Measurements from ENCODE around the gene ANKRD33. TPM values are rescaled to one million over a fixed set of nuclear protein-coding genes. Genes with fewer than 3 reads are reported as not detected.
A peak's percentile ranks its signal among the peaks of the same experiment; 100 is the strongest.

Gene ANKRD33
- total RNA-seq, 4 donors from 2014 or later = 0.70 TPM; not detected in 3

DNA sequence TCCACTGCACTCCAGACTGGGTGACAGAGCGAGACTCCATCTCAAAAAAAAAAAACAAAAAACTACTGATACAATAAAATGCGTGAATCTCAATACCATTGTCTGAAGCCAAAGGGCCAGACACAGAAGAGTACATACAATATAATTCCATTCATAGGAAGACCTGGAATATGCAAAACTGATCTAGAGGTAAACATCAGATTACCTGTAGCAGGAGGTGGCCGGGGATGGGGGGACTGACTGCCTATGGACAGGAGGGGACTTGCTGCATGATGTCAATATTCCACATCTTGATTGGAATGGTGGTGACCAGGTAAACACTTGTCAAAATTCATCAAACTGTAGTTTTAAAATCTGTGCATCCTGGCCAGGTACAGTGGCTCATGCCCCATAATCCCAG, 26.9 kb upstream of the ANKRD33 start:
- DNase-seq = no peak
- H3K27me3 ChIP-seq = peaks cover 0 to 75% (median 8%) of the 10 kb centered on the region in 4 donors
- H3K4me3 ChIP-seq = no peak overlapping the region
- TF ChIP-seq CTCF (IDR thresholded peaks at IDR 0.05) (no peak), POLR2A (IDR thresholded peaks at IDR 0.05) (no peak)
- peaks cover 11 to 22% (median 13%) of the 10 kb centered on the region in 3 donors for H3K4me1 ChIP-seq
- no peak overlapping the region for H3K27ac ChIP-seq
- no peaks in the 10 kb centered on the region for H3K36me3 ChIP-seq
- WGBS, 2 donors = 87 to 88% methylated on average over 3 of the region's 3 CpGs
- no peaks in the 10 kb centered on the region for H3K9me3 ChIP-seq
- intact Hi-C loops (cut with DNase I) = no loop called here

- 75% methylated on average over 4 of the region's 4 CpGs for WGBS, 2 donors
- Histone ChIP-seq H3K36me3 (no peaks in the 10 kb centered on the region), H3K4me3 (no peak overlapping the region), H3K27me3 (peaks cover 0 to 77% (median 8%) of the 10 kb centered on the region in 4 donors), H3K4me1 (peaks cover 11 to 19% (median 13%) of the 10 kb centered on the region in 3 donors), H3K9me3 (no peaks in the 10 kb centered on the region), H3K27ac (no peak overlapping the region)
- intact Hi-C loops (cut with DNase I) = no loop called here
- DNase-seq = no peak
- TF ChIP-seq CTCF (IDR thresholded peaks at IDR 0.05) (no peak), POLR2A (IDR thresholded peaks at IDR 0.05) (no peak)
These were observed 25.0 kb upstream of the ANKRD33 start for GRCh38 chr12:51862947-51863346.

DNA sequence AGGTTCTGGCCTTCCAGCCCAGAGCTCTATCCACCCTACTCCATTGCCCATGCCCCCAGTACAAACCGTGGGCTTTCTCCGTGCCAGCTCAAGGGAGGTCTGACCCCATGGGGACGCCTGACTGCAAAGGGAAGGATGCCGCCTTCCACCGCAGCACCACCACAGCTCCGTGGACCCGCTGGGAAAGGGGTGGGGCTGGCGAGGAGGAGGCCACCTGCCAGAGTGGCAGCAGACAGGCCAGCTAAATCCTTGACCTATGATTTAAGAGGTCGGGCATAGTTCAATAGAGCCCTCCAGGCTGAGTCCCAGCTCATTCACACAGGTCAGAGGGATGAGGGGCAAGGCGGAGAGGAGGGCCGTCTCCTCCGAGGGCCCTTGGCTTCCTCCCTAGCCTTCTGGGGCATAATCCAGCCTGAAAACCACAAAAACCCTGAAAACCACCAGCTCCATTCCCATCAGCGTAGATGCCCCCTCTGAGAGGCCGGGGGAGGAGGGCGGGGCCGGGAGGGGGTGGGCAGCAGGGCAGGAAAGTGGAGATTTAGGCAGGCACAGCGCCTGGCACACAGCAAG, 24.5 kb upstream of the ANKRD33 start:
- H3K27me3 ChIP-seq = peaks cover 0 to 82% (median 8%) of the 10 kb centered on the region in 4 donors
- no peak for DNase-seq
- no peak overlapping the region for H3K27ac ChIP-seq

DNA sequence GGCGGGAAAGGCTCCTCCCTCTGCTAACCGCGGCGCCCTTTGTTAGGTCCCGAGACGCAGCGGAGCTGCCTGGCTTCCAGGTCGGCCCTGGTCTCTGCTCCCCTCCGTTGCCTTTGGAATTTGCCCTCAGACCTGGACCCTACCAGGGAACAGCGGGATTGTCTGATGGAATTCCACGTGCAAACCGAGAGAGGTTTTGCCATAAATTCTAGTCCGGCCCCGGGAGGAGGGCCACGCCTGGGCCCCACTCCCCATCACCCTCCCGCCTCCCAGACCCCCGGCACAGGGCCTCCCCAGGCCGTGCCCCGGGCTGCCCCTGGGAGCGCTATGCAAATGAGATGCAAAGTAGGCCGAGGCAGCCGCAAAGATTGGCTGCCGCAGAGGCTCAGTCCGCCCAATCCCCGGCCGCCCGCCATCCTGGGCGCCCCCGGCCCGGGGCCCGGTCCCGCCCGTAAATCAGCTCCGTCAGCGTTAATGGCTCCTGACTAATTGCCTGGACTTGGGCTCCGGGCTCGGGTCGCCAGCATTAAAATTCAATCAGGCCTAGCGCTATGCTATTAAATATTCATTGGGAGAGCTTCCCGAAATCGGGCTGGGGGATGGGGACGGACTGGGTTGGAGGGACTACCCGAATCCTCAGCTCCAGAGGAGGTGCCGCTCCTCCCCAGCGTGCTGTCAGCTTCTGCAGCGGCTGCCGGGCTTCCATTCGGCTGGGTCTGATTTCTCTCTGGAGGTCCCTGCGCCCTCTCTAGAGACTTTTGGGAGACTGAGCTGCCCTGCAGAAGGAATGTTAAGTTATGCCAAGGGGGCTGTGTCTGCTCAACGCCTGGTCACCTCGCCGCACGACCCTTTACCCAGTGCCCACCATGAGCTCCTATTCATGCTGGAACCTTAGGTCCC, 23.7 kb upstream of the ANKRD33 start:
- WGBS, 2 donors = 18 to 20% methylated on average over 10 to 22 of the region's 53 CpGs
- intact Hi-C loops (cut with DNase I) = no loop called here
- Histone ChIP-seq H3K36me3 (no peaks in the 10 kb centered on the region), H3K9me3 (no peaks in the 10 kb centered on the region), H3K27me3 (peaks cover 0 to 89% (median 14%) of the 10 kb centered on the region in 4 donors), H3K27ac (no peak overlapping the region), H3K4me1 (peaks cover 18 to 28% (median 18%) of the 10 kb centered on the region in 3 donors), H3K4me3 (peak overlapping the region in 3 of 4 donors; percentile 31 to 61 (median 43))
- no peak for DNase-seq
- no peak for TF ChIP-seq CTCF (IDR thresholded peaks at IDR 0.05)
- no peak for TF ChIP-seq POLR2A (IDR thresholded peaks at IDR 0.05)

More for the DNA sequence above, 24.5 kb upstream of the ANKRD33 start:
- WGBS, 2 donors = 0 to 25% methylated on average over 2 of the region's 17 CpGs
- intact Hi-C loops (cut with DNase I) = no loop called here
- Histone ChIP-seq H3K36me3 (no peaks in the 10 kb centered on the region), H3K9me3 (no peaks in the 10 kb centered on the region), H3K4me1 (peaks cover 11 to 20% (median 13%) of the 10 kb centered on the region in 3 donors), H3K4me3 (peak overlapping the region in 3 of 4 donors; percentile 31 to 61 (median 43))
- TF ChIP-seq POLR2A (IDR thresholded peaks at IDR 0.05) = no peak
- no peak for TF ChIP-seq CTCF (IDR thresholded peaks at IDR 0.05)

Measured in esophagus squamous epithelium (tissue), 5 donors.